SK-N-SH (cell line): Measurements from ENCODE around the gene DMD.

Experiments used
- NRF1 ChIP-seq: IDR thresholded peaks from 2 replicates; pipeline ENCODE4 v1.6.1; 2012; ENCODE audit warnings: low read depth, mild to moderate bottlenecking, low read length
- RFX5 ChIP-seq: IDR thresholded peaks from 2 replicates; pipeline ENCODE4 v1.6.1; 2012; ENCODE audit warnings: mild to moderate bottlenecking, improper control_type of control experiment, low read length

DNA sequence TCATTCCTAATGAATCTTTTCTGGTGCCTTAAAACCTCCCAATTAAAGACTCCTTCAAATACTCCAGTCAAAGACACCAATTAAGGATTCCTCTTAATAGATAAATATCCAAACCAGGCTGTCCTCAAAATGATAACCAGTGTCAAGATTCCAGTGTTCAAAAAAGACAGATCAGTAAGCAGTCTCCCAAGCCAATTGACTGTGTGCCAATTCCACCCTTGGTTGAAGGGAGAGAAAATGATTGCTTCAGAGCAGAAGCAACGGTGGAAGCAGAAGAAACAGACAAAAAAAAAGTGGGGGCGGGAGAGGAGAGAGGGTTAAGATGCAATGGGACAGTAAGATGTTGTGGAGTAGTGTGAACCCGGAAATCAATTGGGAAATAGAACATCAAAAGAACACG is 1923.5 kb downstream of the DMD start:
- TF ChIP-seq RFX5 = no peak
- no peak for TF ChIP-seq NRF1
